HG02571 (cell line): ENCODE results near the gene CNNM2.
"Not testable (repeated sequence)": the region's sequence is repeated elsewhere in the genome, so short reads cannot be mapped to it uniquely, and the experiment has no call there.

ENCODE experiments used
- ATAC-seq: cut with Tn5 transposase; IDR thresholded peaks from one replicate; pipeline ENCODE4 v1.9.1; 2021; ENCODE audit warnings: mild to moderate bottlenecking, moderate library complexity; ENCODE audit not compliant: unreplicated experiment

CNNM2 gene

DNA sequence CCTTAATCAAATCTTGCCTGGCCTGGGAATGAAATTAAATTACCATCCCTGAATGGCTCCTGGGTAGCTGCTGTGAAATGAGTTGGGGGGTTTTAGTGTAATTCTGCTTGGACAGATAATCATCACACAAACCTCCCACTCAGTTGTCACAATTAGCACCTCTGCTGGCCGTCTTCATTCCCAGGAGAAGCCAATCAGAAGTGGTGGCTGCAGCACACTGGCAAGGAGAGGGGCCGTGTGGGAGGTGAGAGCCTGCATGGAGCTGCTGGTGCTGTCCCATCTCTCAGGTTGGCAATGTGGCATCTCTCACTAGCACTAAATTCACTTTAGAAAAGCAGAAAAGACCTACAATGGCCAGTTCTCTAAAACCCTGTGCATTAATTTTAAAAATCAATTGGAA, 182.5 kb downstream of the CNNM2 start:
- ATAC-seq: no peak

DNA sequence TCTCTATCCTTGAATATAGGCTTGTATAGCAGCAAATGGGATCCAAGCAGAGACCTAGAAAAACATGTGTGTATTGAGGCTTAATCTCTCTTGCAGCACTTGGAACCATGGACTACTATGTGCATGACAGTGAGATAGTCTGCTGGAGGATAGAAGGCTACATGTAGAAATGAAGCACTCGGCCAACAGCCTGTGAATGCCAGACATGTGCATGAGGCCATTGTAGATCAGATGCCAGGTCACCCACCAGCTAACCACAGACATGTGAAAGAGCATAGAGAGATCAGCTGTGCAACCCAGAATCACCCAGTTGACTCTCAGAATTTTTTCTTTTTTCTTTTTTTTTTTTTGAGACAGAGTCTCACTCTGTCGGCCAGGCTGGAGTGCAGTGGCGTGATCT, 184.1 kb downstream of the CNNM2 start:
- ATAC-seq: no peak

DNA sequence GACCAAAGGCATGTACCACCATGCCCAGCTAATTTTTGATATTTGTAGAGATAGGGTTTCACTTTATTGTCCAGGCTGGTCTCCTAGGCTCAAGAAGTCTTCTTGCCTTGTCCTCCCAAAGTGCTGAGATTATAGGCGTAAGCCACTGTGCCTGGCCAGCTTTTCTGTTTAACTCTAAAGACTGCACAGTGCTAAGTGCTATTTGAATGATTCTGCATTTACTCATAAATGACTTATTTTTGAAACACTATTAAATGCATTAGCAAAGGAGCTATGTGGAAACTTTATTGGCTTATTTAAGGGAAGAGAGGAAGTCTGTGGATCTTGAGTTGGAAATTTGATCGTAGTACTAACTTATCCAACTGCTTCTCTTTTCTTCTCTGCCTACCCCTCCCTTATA, 185.9 kb downstream of the CNNM2 start:
- ATAC-seq: no peak

DNA sequence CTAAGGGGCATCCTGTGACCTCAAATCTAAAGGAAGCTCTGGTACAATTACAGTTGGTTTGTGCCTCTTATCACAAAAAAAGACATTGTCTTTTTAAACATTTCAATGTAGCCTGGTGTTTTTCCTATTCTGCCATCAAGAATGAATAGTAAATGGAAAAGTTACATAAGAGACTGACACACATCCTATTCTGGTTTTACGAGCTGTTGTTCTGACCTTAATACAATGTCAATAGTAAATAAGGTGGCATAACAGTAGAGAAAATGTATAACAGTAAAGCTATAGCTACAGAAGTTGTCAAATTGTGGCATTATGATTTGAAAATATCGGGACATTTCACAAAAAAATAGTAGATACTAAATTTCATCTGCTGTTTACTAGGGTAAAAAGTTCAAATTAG, 186.6 kb downstream of the CNNM2 start:
- no peak for ATAC-seq

DNA sequence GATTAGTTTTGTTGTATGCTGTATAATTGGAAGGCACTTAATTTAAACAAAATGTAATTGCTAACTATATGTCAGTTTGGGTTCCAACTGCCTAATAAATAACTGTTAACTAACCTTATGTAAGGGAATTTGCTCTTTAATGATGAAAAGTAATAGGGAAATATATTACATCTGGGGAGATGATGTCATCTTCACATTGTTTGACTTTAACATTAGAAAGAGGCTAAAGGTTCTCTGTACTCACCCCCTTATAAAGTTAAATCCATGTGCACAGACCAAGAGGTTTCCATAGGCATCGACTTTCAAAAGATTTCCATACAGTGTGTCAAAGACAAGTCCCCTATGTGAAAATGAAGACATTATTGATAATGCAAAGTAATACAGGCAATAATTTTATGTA, 187.4 kb downstream of the CNNM2 start:
- no peak for ATAC-seq

DNA sequence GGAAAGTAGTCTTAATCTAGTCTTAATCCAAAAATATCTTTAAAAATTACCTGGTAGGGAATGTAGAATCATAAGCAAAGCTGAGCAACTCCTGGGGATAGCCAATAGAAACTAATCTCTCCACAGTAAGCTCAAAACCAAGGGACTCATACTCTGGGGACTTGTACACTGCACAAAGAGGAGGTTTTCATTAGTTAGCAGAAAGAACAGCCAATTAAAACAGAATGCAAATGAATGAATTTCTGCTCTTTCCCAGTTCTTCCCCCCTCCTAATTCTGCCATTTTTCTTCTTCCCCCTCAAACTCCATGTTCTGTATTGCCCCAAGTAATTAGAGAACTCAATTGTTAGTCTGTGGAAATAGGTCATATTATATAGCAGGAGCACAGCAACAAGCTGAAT, 188.4 kb downstream of the CNNM2 start:
- no peak for ATAC-seq

DNA sequence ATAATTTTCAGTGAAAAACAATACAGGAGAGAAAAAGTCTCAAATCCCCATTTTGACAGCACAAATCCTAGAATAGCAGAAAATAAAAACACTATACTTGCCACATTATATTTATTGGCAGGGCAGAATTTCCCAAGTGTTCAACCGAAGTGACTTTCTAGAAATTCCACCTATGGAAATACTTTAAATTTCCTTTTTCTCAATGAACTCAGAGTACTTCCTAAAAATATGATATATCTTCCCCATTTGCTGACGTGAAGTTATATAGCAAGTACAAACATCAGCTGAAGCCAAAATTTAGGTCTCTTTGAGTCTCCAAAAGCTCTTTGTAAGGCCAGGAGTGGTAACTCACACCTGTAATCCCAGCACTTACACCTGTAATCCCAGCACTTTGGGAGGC, 191.7 kb downstream of the CNNM2 start:
- no peak for ATAC-seq

DNA sequence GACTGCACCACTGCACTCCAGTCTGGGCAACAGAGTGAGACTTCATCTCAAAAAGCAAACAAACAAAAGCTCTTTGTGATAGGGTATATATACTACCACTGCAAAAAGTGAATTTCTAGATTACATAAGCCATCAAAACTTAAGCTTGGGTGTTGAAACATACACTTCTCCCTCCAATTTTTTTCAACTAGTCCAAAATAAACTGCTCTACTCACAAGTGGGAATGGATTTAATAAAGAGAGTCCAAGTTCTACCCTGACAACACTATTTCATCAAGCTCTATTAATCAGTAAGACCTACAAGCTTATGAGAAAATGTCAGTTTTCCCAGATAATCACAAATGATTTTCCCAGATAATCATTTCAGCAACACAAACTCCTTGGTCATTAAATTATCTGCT, 192.3 kb downstream of the CNNM2 start:
- ATAC-seq: no peak

DNA sequence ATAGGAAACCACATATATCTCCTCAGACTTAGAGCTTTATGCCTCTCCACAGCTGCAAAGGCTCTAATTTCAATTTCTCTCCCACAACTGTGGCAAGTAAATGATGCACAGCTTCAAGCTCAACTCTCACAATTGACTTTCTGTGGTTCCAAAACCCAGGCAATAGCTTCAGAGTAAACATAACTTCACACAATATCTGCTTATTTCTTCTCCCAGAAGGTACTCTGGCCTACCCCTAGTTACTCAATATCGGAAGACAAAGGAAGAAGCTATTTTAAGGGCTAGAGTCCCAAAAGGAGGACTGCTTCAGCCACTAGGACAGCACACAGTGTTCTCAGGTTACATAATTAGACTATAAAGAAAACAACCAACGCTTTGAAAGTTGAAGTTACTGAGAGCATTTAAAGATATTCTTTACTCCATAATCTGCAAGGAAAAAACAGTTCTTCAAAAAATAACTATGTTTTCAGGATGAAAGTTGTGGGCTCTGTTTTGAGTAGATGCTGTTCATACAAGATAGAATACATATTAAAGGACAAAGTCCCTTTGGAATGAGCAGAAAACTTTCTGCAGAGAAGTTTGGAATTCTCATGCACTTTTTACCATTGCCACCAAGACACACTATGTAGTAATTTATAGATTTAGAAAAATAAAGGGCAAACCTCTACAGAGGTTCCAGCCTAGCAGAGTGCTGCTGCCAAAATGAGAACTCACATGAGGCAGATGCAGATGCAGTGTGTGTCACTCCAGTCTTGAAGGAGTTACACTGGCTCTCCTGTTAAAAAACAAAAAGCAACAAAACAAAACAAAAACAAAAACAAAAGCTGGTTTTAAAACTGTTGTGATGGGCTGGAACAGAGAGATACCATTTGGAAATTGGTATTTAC, 193.2 kb downstream of the CNNM2 start:
- ATAC-seq: peak; percentile 47

DNA sequence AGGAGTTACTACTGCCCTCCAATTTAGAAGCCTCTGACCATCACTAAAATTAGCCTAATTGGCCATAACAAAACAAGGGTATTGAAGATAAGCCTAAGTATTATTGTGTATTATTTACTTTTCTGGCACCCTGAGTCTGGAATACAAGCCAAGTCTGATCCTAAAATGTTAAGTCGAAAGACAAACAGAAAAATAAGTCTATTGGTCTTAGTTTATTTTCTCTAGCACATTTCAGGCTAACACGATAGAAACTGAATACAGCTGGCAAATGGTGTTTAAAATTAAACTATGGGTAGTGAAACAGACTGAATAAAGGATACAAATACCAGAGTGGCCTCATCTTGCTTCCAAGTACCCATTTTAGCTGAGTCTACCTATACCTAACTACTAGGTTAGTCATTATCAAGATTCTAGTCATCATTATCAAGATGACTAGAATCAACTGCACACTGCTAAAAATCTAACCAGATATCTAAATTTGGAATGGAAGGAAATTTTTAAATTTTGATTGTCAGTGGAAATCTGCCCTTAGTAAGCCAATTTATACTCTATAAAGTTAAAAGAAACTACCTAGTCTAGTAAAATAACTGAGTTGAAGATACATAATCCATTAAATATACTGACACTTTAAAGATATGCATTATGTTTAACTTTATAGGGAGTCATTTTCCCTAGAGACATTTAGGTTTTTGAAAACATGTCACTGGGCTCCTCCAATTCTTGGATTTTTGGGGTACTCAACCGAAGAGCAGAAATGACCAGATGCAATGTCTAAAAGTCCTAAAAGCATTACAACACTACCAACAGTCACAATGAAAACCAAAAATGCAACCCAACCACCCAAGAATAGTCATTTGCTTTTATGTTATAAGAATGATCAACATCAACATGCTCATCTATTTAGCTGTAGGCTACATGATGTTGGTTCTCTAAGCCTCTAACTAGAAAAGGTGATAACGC, 194.1 kb downstream of the CNNM2 start:
- peak; percentile 45 for ATAC-seq

DNA sequence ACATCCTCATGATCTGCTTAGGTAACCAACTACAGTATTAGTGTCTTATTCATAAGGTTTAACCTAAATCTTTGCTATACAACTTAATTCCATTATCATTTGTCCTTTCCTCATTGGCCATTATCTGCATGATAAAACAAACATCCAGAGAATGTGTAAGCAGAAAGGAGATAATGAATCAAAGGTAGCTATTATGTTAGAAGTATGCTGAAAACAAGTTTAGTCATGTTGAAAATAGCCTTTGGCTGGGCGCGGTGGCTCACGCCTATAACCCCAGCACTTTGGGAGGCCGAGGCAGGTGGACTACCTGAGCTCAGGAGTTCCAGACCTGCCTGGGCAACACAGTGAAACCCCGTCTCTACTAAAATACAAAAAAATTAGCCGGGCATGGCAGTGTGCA, 196.8 kb downstream of the CNNM2 start:
- ATAC-seq: no peak

DNA sequence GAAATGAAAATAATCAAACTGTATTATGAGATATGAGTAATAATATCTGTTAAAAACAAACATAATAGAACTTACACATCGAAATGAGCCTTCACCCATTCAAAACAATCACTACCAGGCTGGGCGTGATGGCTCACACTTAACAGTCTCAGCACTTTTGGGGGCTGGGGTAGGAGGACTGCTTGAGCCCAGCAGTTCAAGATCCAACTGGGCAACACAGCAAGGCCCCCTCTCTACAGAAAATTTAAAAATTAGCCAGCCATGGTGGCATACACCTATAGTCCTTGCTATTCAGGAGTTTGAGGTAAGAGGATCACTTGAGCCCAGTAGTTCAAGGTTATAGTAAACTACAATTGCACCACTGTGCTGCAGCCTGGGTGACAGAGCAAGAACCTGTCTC, 199.2 kb downstream of the CNNM2 start:
- ATAC-seq: no peak

DNA sequence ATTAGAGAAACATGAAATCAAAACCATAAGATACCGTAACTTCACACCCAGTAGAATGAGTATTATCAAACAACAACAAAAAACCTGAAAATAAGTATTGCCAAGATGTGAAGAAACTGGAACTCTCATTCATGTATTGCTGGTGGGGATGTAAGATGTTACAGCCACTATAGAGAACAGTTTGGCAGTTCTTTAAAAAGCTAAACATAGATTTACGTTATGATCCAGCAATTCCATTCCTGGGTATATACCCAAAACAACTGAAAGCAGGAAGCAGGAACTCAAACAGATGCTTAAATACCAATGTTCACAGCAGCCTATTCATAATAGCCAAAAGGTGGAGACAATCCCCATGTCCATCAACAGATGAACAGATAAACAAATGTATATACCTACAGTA, 202.5 kb downstream of the CNNM2 start:
- ATAC-seq: no peak

DNA sequence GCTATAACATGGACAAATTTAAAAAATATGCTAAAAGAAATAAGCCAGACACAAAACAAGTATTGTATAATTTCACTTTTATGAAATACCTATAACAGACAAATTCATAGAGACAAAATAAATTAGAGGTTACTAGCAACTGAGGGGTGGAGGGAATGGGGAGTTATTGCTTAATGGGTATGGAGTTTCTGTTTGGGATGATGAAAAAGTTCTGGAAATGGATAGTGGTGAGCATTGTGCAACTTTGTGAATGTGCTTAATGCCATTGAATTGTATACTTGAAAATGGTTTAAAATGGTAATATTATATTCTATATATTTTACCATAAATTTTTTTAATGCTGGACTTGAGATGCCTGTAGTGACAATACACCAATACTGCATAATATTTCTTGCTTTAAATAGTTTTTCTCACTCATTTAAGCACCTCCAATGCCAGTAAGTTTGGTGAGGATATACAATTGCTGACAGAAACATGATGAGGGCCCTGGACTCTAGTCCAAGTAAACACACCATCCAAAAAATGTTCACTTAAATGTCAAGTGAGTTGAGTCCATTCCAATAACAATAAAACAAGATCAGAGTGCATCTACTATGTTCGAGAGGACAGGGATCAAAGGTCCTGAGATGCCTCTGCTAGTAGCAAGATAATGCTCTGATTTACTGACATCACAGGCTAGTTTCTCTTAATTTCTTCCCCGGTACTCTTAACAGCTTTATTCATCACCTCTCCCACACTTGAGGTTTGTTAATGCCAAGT, 203.1 kb downstream of the CNNM2 start:
- no peak for ATAC-seq

DNA sequence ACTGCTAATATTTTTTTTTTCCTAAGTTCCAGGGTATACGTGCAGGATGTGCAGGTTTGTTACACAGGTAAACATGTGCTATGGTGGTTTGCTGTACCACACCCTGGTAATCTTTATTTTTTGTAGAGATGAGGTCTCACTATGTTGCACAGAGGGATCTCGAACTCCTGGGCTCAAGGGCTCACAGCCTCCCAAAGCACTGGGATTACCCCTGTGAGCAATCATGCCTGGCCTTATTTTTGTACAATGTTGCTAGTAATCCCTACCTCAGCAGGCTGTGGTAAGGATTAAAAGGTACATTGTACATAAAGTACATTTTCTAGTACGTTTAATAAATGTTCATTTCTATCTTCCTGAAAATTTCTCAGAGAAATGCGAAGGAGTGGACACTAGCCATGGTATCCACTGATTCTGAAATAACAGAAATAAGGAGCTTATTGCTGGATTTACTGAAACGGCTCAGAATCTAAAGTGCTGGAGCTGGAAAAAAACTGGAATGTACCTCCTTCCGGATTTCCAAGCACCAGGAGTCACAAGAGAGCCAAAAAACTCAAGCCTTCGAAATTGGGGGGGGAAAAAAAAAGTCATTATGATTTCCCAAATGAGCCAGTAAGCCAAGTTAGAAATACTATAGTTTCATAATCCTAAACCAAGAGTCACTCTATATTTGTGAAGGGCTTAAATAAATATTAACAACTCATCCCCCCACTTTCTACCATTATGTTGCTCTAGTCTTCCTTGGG, 205.4 kb downstream of the CNNM2 start:
- ATAC-seq: no peak

DNA sequence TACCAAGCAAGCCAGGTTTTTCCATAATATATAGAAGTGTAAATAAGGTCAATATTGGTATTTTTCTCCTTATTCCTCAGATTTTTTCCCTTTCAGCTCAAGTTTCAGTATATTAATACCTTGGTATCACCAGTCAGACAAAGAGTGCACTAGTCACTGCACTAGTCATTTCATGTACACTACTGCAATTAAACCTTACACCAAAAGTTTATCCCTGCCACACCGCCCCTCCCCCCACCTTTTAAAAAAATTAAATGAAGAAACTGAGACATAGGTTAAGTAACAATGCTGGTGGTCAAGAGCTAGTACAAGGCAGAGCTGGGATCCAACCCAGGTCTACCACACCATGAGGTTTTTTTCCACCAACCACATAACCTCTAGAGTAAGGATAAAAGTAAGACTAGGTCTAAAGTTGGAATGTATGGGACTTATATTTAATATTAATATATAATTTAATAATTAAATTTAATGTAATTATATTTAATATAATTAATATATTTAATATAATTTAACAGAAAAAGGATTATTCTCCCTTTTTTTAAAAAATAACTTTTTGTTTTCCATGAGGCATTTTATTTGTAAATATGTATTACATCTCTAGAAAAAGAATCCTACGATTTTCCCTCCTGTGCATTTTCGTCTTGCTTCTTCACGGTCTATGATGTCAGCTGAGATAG, 206.5 kb downstream of the CNNM2 start:
- no peak for ATAC-seq

DNA sequence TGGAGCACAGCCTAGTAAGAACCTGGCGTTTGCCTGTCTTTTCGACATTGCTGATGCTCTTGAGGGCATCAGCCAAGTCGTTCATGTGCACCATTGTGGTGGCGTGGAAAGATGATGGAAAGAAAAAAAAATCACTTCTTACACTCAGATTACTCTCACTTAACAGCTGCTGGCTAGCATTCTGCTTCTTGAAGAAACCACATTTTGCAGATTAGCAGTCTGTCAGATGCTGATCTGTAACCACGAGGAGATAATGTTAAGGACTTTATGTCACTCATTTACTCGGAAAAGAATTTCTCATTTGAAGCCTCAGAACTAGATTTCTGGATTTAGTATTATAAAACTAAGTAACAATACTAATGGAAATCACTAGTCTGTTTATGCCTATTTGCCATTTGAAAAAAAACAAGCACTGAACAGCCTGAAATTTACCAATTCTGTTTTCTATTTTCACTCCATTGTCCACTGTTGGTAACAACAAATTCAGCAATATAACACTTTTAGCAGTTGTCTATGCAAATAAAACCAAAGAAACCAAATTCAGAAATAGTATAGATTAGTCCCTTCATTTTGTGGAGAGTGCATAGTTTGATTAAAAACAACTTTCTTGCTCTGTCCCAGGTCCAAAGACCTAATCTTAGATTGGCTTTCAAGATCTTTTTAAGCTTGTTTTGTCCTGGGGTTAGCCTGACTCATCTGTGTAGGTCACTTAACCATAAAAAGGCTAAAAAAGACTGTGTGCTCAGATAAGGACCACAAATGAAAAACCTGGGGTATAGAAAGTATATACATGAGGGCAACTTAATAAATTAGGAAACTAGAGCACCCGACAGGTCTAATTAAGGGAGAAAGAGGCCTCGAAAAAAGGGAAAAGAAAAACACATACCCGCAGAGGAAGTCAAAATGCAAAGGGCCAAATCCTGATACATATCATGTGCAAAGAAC, 207.5 kb downstream of the CNNM2 start:
- peak; percentile 81 for ATAC-seq

DNA sequence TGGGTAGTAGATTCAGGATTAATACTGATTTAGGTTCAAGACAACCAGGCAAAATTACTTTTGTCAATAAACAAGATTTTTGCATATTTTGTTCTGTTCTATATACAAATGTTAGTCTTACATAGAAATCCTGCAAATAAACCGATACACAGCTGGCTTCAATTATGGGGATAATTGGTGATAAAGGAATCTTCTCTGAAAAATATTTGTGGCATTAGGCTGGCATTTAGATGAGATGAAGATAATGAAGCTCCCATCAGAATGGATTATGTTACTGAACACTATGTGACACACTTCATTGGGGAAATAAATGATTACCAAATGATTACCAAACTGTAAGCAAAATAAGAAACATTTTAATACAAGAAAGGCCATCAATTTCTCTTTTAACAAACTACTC, 209.1 kb downstream of the CNNM2 start:
- no peak for ATAC-seq

DNA sequence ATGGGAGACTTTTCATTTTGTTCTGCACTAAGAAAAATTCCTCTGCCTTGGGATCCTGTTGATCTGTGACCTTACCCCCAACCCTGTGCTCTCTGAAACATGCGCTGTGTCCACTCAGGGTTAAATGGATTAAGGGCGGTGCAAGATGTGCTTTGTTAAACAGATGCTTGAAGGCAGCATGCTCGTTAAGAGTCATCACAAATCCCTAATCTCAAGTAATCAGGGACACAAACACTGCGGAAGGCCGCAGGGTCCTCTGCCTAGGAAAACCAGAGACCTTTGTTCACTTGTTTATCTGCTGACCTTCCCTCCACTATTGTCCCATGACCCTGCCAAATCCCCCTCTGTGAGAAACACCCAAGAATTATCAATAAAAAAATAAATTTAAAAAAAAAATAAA, 212.1 kb downstream of the CNNM2 start:
- not testable (repeated sequence) for ATAC-seq
